T-helper 17 cell (primary cell): ENCODE data around the gene CD7. TPM values are rescaled to one million over a fixed set of nuclear protein-coding genes. Genes with fewer than 3 reads are reported as not detected.

Source experiments
- ATAC-seq: fragments of 150-1000 bp; cut with Tn5 transposase; 2 replicates; pipeline ENCODE4 v1.10.0; 2021; ENCODE audit warnings: mild to moderate bottlenecking, moderate library complexity
- DNase-seq, 3 donors: peaks; one replicate each; pipeline versions ENCODE4 v3.0.0 to v3.0.0-alpha.2; 2020 to 2021
- H3K9me3 ChIP-seq: one replicate; pipeline ENCODE4 v1.7.0; 2013; ENCODE audit warnings: low read length, mild to moderate bottlenecking; ENCODE audit not compliant: control insufficient read depth, poor library complexity, severe bottlenecking
- H3K27ac Mint-ChIP-seq: one replicate; pipeline ENCODE4 v1.8.0; 2022; ENCODE audit warnings: mild to moderate bottlenecking, moderate library complexity, mixed read lengths
- H3K27me3 Mint-ChIP-seq: one replicate; pipeline ENCODE4 v1.8.0; 2022; ENCODE audit warnings: mixed read lengths
- H3K36me3 Mint-ChIP-seq: one replicate; pipeline ENCODE4 v1.8.0; 2022; ENCODE audit warnings: low read depth, mixed read lengths
- H3K4me1 Mint-ChIP-seq: one replicate; pipeline ENCODE4 v1.8.0; 2022; ENCODE audit warnings: mild to moderate bottlenecking, mixed read lengths
- H3K4me3 Mint-ChIP-seq: one replicate; pipeline ENCODE4 v1.8.0; 2022; ENCODE audit warnings: mild to moderate bottlenecking, moderate library complexity, mixed read lengths
- total RNA-seq, 4 donors: library from RNA in 2 of 4; stranded (reverse) in 2 of 4; gene quantifications; one replicate each; pipeline ENCODE4 v1.2.3 and lab custom pipeline; 2022 to 2026

Gene CD7
- total RNA-seq, 2 donors from 2014 or later: 119 to 122 TPM

GRCh38 chr17:82273327-82274133 lies 43.9 kb downstream of the CD7 start, which contains the start of gene CSNK1D:
TSS of gene CSNK1D (minus strand) at chr17:82273700. CDS start at chr17:82273381, 319 bp downstream.
- Mint-ChIP-seq H3K27me3 (no peaks in the 10 kb centered on the region), H3K4me3 (peak within 1 kb of the TSS; percentile 97), H3K4me1 (peaks cover 31% of the 10 kb centered on the region)

GRCh38 chr17:82272495-82273326 lies 44.7 kb downstream of the CD7 start:
- H3K4me1 Mint-ChIP-seq: peaks cover 38% of the 10 kb centered on the region
- peak overlapping the region; percentile 97 for H3K4me3 Mint-ChIP-seq
- ATAC-seq (peak; percentile 24), DNase-seq (peak in 2 of 3 donors; percentile 29 to 32)
- H3K36me3 Mint-ChIP-seq: peaks cover 5% of the 10 kb centered on the region
- no peaks in the 10 kb centered on the region for H3K27me3 Mint-ChIP-seq
- no peaks in the 10 kb centered on the region for H3K9me3 ChIP-seq
- peak overlapping the region; percentile 93 for H3K27ac Mint-ChIP-seq

More at GRCh38 chr17:82273327-82274133, 43.9 kb downstream of the CD7 start, which contains the start of gene CSNK1D:
- H3K27ac Mint-ChIP-seq: peak within 1 kb of the TSS; percentile 93
- DNase-seq (peak; percentile 83 to 93 (median 91)), ATAC-seq (peak; percentile 86)
- no peaks in the 10 kb centered on the region for H3K9me3 ChIP-seq
- H3K36me3 Mint-ChIP-seq: peaks cover 5% of the 10 kb centered on the region

- DNase-seq (no peak), ATAC-seq (no peak)
- Mint-ChIP-seq H3K27me3 (no peaks in the 10 kb centered on the region), H3K4me1 (peaks cover 48% of the 10 kb centered on the region), H3K36me3 (peaks cover 5% of the 10 kb centered on the region), H3K27ac (peak overlapping the region; percentile 93), H3K4me3 (peak overlapping the region; percentile 97)
- no peaks in the 10 kb centered on the region for H3K9me3 ChIP-seq
These were observed 46.0 kb downstream of the CD7 start for GRCh38 chr17:82271401-82271800.

GRCh38 chr17:82270651-82271050 lies 46.8 kb downstream of the CD7 start:
- Mint-ChIP-seq H3K27ac (peak overlapping the region; percentile 93), H3K4me1 (peaks cover 52% of the 10 kb centered on the region), H3K27me3 (no peaks in the 10 kb centered on the region), H3K4me3 (peak overlapping the region; percentile 41), H3K36me3 (peaks cover 5% of the 10 kb centered on the region)
- ATAC-seq (no peak), DNase-seq (no peak)
- no peaks in the 10 kb centered on the region for H3K9me3 ChIP-seq

- peaks cover 51% of the 10 kb centered on the region for H3K4me1 Mint-ChIP-seq
- peak overlapping the region; percentile 93 for H3K27ac Mint-ChIP-seq
- peaks cover 5% of the 10 kb centered on the region for H3K36me3 Mint-ChIP-seq
- no peaks in the 10 kb centered on the region for H3K9me3 ChIP-seq
- H3K4me3 Mint-ChIP-seq: peak overlapping the region; percentile 75
- no peaks in the 10 kb centered on the region for H3K27me3 Mint-ChIP-seq
- ATAC-seq: no peak
- DNase-seq: no peak
These were observed 47.4 kb downstream of the CD7 start for GRCh38 chr17:82269882-82270500.

- DNase-seq: no peak
- Mint-ChIP-seq H3K27me3 (no peaks in the 10 kb centered on the region), H3K4me1 (peaks cover 48% of the 10 kb centered on the region), H3K27ac (peak overlapping the region; percentile 93), H3K4me3 (peak overlapping the region; percentile 75), H3K36me3 (peaks cover 7% of the 10 kb centered on the region)
- H3K9me3 ChIP-seq: no peaks in the 10 kb centered on the region
- no peak for ATAC-seq
These were observed 48.1 kb downstream of the CD7 start for GRCh38 chr17:82269138-82269881.

- Mint-ChIP-seq H3K4me1 (peaks cover 50% of the 10 kb centered on the region), H3K27me3 (no peaks in the 10 kb centered on the region), H3K4me3 (peak overlapping the region; percentile 19), H3K27ac (peak overlapping the region; percentile 93), H3K36me3 (peaks cover 8% of the 10 kb centered on the region)
- DNase-seq: no peak
- no peaks in the 10 kb centered on the region for H3K9me3 ChIP-seq
- peak; percentile 31 for ATAC-seq
These were observed 49.6 kb downstream of the CD7 start for GRCh38 chr17:82267575-82268379.

- H3K9me3 ChIP-seq: no peaks in the 10 kb centered on the region
- no peak overlapping the region for H3K4me3 Mint-ChIP-seq
- ATAC-seq (no peak), DNase-seq (no peak)
- peaks cover 6% of the 10 kb centered on the region for H3K36me3 Mint-ChIP-seq
- H3K27me3 Mint-ChIP-seq: no peaks in the 10 kb centered on the region
- peak overlapping the region; percentile 51 for H3K27ac Mint-ChIP-seq
- peaks cover 42% of the 10 kb centered on the region for H3K4me1 Mint-ChIP-seq
These were observed 51.3 kb downstream of the CD7 start for GRCh38 chr17:82266142-82266541.

Other genes starting within 250 kb of the CD7 start
- 100 to 1,000 TPM in 1 of 2 donors, 10 to 100 TPM in 1; 87.3 to 126 TPM for gene FASN, start 219.4 kb downstream of the CD7 start, total RNA-seq
- gene CCDC57, start 104.8 kb downstream of the CD7 start, total RNA-seq: 10 to 100 TPM; 79.1 to 89.0 TPM
- 10 to 100 TPM; 47.2 to 56.2 TPM for gene SLC16A3, start 88.6 kb downstream of the CD7 start, total RNA-seq
- gene CSNK1D, start 43.9 kb downstream of the CD7 start, total RNA-seq: 100 to 1,000 TPM; 218 to 273 TPM
- gene SECTM1, start 16.2 kb upstream of the CD7 start, total RNA-seq: 1 to 10 TPM; 4.4 to 6.0 TPM
- gene TEX19, start 41.6 kb upstream of the CD7 start, total RNA-seq: not detected
- not detected for gene UTS2R, start 54.2 kb upstream of the CD7 start, total RNA-seq
- 10 to 100 TPM; 32.2 to 33.4 TPM for gene HEXD, start 100.7 kb upstream of the CD7 start, total RNA-seq
- gene OGFOD3, start 101.0 kb upstream of the CD7 start, total RNA-seq: 10 to 100 TPM; 15.8 to 16.5 TPM
- gene CYBC1, start 133.1 kb upstream of the CD7 start, total RNA-seq: 100 to 1,000 TPM; 110 to 121 TPM
- 10 to 100 TPM; 86.2 to 94.4 TPM for gene NARF, start 141.1 kb upstream of the CD7 start, total RNA-seq
- 10 to 100 TPM; 41.5 to 42.7 TPM for gene FOXK2, start 202.1 kb upstream of the CD7 start, total RNA-seq